IMR-90 (cell line): ENCODE measurements around the gene EVA1A. TPM values are rescaled to one million over a fixed set of nuclear protein-coding genes. Genes with fewer than 3 reads are reported as not detected.

Source experiments
- ATAC-seq: fragments of 200-7000 bp; cut with Tn5 transposase; 2 replicates; pipeline ENCODE4 v1.9.1; 2020; ENCODE audit warnings: low read depth, mild to moderate bottlenecking, moderate library complexity
- BruUV-seq: library from RNA; stranded (reverse); fragments of 400-500 nt; replicated peaks from 2 replicates; lab custom pipeline; 2021; lab: Mats Ljungman, UMichigan
- CTCF ChIA-PET: fragments of 300-600 bp; formaldehyde crosslinking; extraction: SDS; loops from one replicate; lab custom pipeline; 2021; ENCODE audit warnings: antibody characterized with exemption; lab: Yijun Ruan, JAX
- POLR2A ChIA-PET: fragments of 300-600 bp; sonication (Branson Sonifier 250); formaldehyde crosslinking; loops from one replicate; lab custom pipeline; 2022; ENCODE audit warnings: antibody characterized with exemption; ENCODE audit not compliant: unreplicated experiment; lab: Charles Lee
- DNase-seq: peaks from one replicate; pipeline ENCODE4 v3.0.0; 2013
- H2AFZ ChIP-seq: replicated peaks from 2 replicates; pipeline ENCODE3; 2013; ENCODE audit warnings: low read length, mild to moderate bottlenecking; ENCODE audit not compliant: poor library complexity
- H2AK5ac ChIP-seq: 2 replicates; pipeline ENCODE4 v1.6.1; 2013; ENCODE audit warnings: low read depth, low read length, inconsistent platforms
- H2AK9ac ChIP-seq: replicated peaks from 2 replicates; pipeline ENCODE3; 2013; ENCODE audit warnings: mild to moderate bottlenecking, low read depth, low read length, moderate library complexity; ENCODE audit not compliant: poor library complexity
- H2BK120ac ChIP-seq: 2 replicates; pipeline ENCODE4 v1.6.1; 2013; ENCODE audit warnings: low read depth, low read length, inconsistent platforms
- H2BK15ac ChIP-seq: 3 replicates; pipeline ENCODE4 v1.6.1; 2013; ENCODE audit warnings: low read depth, low read length, inconsistent platforms
- H2BK20ac ChIP-seq: 2 replicates; pipeline ENCODE4 v1.6.1; 2013; ENCODE audit warnings: low read depth, mild to moderate bottlenecking, inconsistent platforms, low read length, moderate library complexity
- H2BK5ac ChIP-seq: 2 replicates; pipeline ENCODE4 v1.6.1; 2013; ENCODE audit warnings: mild to moderate bottlenecking, low read depth, low read length, inconsistent platforms; ENCODE audit not compliant: poor library complexity, severe bottlenecking
- H3K14ac ChIP-seq: replicated peaks from 2 replicates; pipeline ENCODE4 v1.6.1; 2013; ENCODE audit warnings: low read depth, low read length, inconsistent platforms
- H3K18ac ChIP-seq: 2 replicates; pipeline ENCODE4 v1.6.1; 2013; ENCODE audit warnings: low read depth, low read length, control low read depth
- H3K23ac ChIP-seq: 2 replicates; pipeline ENCODE4 v1.6.1; 2013; ENCODE audit warnings: low read depth, low read length, inconsistent platforms
- H3K27ac ChIP-seq: 2 replicates; pipeline ENCODE4 v1.5.1; 2013; ENCODE audit warnings: mild to moderate bottlenecking, control low read depth, low read length; ENCODE audit not compliant: insufficient read depth
- H3K27me3 ChIP-seq: 2 replicates; pipeline ENCODE4 v1.6.1; 2013; ENCODE audit warnings: low read length; ENCODE audit not compliant: control insufficient read depth, insufficient read depth
- H3K36me3 ChIP-seq: 2 replicates; pipeline ENCODE4 v1.6.1; 2013; ENCODE audit warnings: low read length, mixed read lengths; ENCODE audit not compliant: control insufficient read depth, insufficient read depth
- H3K4ac ChIP-seq: 2 replicates; pipeline ENCODE4 v1.6.1; 2013; ENCODE audit warnings: low read depth, low read length, inconsistent platforms
- H3K4me1 ChIP-seq: 2 replicates; pipeline ENCODE4 v1.6.1; 2013; ENCODE audit warnings: low read length, mixed read lengths; ENCODE audit not compliant: control insufficient read depth, insufficient read depth
- H3K4me2 ChIP-seq: 2 replicates; pipeline ENCODE4 v1.6.1; 2013; ENCODE audit warnings: low read depth, mild to moderate bottlenecking, control low read depth, low read length, moderate library complexity
- H3K4me3 ChIP-seq: 2 replicates; pipeline ENCODE4 v1.5.1; 2013; ENCODE audit warnings: low read depth, mild to moderate bottlenecking, control low read depth, low read length, moderate library complexity; ENCODE audit not compliant: insufficient read depth
- H3K56ac ChIP-seq: 2 replicates; pipeline ENCODE4 v1.6.1; 2013; ENCODE audit warnings: low read length, inconsistent platforms; ENCODE audit not compliant: insufficient read depth; ENCODE audit errors: extremely low read depth
- H3K79me1 ChIP-seq, 2 experiments: 2 replicates each; pipeline ENCODE4 v1.6.1; 2013; ENCODE audit warnings: low read length in 2 of 2, inconsistent platforms in 1 of 2, low read depth in 1 of 2
- H3K9ac ChIP-seq: 2 replicates; pipeline ENCODE4 v1.6.1; 2013; ENCODE audit warnings: low read depth, low read length, control low read depth
- H3K9me1 ChIP-seq: 2 replicates; pipeline ENCODE4 v1.6.1; 2013; ENCODE audit warnings: low read length, inconsistent platforms; ENCODE audit not compliant: insufficient read depth
- H3K9me3 ChIP-seq: 2 replicates; pipeline ENCODE4 v1.6.1; 2013; ENCODE audit warnings: low read length; ENCODE audit not compliant: control insufficient read depth, insufficient read depth
- H4K20me1 ChIP-seq: 2 replicates; pipeline ENCODE4 v1.6.1; 2013; ENCODE audit warnings: low read length, inconsistent platforms; ENCODE audit not compliant: insufficient read depth
- H4K5ac ChIP-seq: 2 replicates; pipeline ENCODE4 v1.6.1; 2013; ENCODE audit warnings: mild to moderate bottlenecking, low read depth, low read length, control low read depth
- H4K8ac ChIP-seq, 2 experiments: 2 replicates each; pipeline ENCODE4 v1.6.1; 2013; ENCODE audit warnings: low read depth in 2 of 2, low read length in 2 of 2, control low read depth in 1 of 2, inconsistent platforms in 1 of 2
- H4K91ac ChIP-seq: 2 replicates; pipeline ENCODE4 v1.6.1; 2013; ENCODE audit warnings: low read depth, low read length, inconsistent platforms; ENCODE audit not compliant: insufficient read depth
- CTCF ChIP-seq: conservative IDR thresholded peaks from 2 replicates; pipeline ENCODE4 v1.5.1; 2012; ENCODE audit warnings: mild to moderate bottlenecking, low read depth, low read length, improper control_type of control experiment
- MAFK ChIP-seq: IDR thresholded peaks from 2 replicates; pipeline ENCODE4 v1.6.1; 2012; ENCODE audit warnings: low read depth, low read length, improper control_type of control experiment
- MAZ ChIP-seq: IDR thresholded peaks from 2 replicates; pipeline ENCODE4 v1.6.1; 2012; ENCODE audit warnings: low read depth, mild to moderate bottlenecking, low read length, improper control_type of control experiment, moderate library complexity, borderline replicate concordance
- POLR2A ChIP-seq: IDR thresholded peaks from 2 replicates; pipeline ENCODE4 v1.6.1; 2012; ENCODE audit warnings: mild to moderate bottlenecking, low read depth, low read length
- RAD21 ChIP-seq: IDR thresholded peaks from 2 replicates; pipeline ENCODE4 v1.6.1; 2012; ENCODE audit warnings: low read length, improper control_type of control experiment
- SMC3 ChIP-seq: fragments of 150-350 bp; IDR thresholded peaks from 2 replicates; pipeline ENCODE4 v1.6.1; 2016; ENCODE audit warnings: low read depth, mild to moderate bottlenecking, antibody characterized with exemption, low read length, moderate library complexity
- USF2 ChIP-seq: fragments of 150-350 bp; IDR thresholded peaks from 2 replicates; pipeline ENCODE4 v1.6.1; 2017; ENCODE audit warnings: mild to moderate bottlenecking, antibody characterized with exemption, low read length, low read depth
- WGBS, 2 experiments: methylation state at CpG; one replicate each; pipeline versions ENCODE4 v1.1.5 to v1.1.7; 2013; ENCODE audit warnings: missing lambda C conversion rate in 2 of 2; ENCODE audit not compliant: insufficient read length in 1 of 2; ENCODE audit errors: extremely low coverage in 2 of 2; 5-methylcytosine and 5-hydroxymethylcytosine counted together
- dilution Hi-C: fragments of 300-500 bp; cut with HindIII; formaldehyde crosslinking; loops from one replicate; pipeline ENCODE4 v1.14.3; 2018; ENCODE audit warnings: low sequenced_read_pairs; ENCODE audit not compliant: unreplicated experiment
- in situ Hi-C: fragments of 300-500 bp; cut with MboI; formaldehyde crosslinking; loops from 3 replicates; pipeline ENCODE4 v1.14.3; 2019; ENCODE audit warnings: low sequenced_read_pairs, inconsistent platforms, mixed read lengths
- intact Hi-C: fragments of 100-400 bp; cut with micrococcal nuclease; formaldehyde crosslinking; loops from 2 replicates; pipeline ENCODE4 v1.10.0; 2022
- polyA plus RNA-seq, 3 experiments: library from polyadenylated mRNA; depleted of rRNA; stranded (reverse); fragments of >200 nt; gene quantifications; 2 replicates each; pipeline ENCODE4 v1.2.3, GENCODE V29; 2012; ENCODE audit warnings: low replicate concordance in 1 of 3
- total RNA-seq: library from RNA; depleted of rRNA; stranded (reverse); fragments of >200 nt; gene quantifications from 2 replicates; pipeline ENCODE4 v1.2.3, GENCODE V29; 2012
- TF ChIP-seq, protein P1 (sequence below): fragments of 150-350 bp; IDR thresholded peaks from 2 replicates; pipeline ENCODE4 v1.6.1; 2016; ENCODE audit warnings: low read depth, mild to moderate bottlenecking, low read length, moderate library complexity, borderline replicate concordance

The EVA1A gene
- total and polyA plus RNA-seq, 2 of the 4 experiments (the other 2 are of a cell fraction): 54.5 to 93.7 TPM

DNA sequence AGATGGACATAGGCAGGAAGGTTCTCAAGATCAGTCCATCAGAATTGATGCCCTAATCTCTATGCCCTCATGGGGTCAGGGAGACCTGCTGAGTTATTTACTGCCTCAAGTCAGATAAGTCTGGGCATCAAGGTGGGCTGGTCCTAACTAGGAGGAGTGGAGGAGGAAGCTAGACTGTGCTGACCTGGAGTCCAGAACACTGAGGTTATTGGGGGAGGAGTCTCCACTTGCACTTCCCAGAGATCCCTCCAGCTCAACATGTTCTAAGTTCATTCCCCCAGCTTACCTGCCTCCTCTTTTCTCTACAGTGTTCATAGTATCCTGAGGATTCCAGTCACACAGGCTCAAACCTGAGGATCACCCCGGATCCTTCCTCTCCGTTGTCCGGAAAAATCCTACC is 19.3 kb downstream of the EVA1A start:
- Histone ChIP-seq H2BK20ac (no peak overlapping the region), H2BK120ac (no peak overlapping the region), H2AK5ac (no peak overlapping the region), H3K9me1 (peaks cover 29% of the 10 kb centered on the region), H4K91ac (no peak overlapping the region), H3K14ac (no peak overlapping the region), H2AK9ac (peak overlapping the region; percentile 9), H2AFZ (no peak overlapping the region), H4K8ac (no peak overlapping the region), H3K36me3 (peaks cover 11% of the 10 kb centered on the region), H3K23ac (no peak overlapping the region), H3K4me2 (no peak overlapping the region), H3K4ac (no peak overlapping the region), H3K79me1 (peaks cover 49 to 78% of the 10 kb centered on the region in 2 experiments), H3K27ac (no peak overlapping the region), H3K9me3 (no peaks in the 10 kb centered on the region), H2BK5ac (no peak overlapping the region), H4K5ac (no peak overlapping the region), H3K56ac (no peak overlapping the region), H4K20me1 (peaks cover 35% of the 10 kb centered on the region), H3K4me3 (no peak overlapping the region), H2BK15ac (no peak overlapping the region), H3K4me1 (peaks cover 5% of the 10 kb centered on the region; the same call in 1 of the 2 replicates), H3K27me3 (no peaks in the 10 kb centered on the region), H3K18ac (no peak overlapping the region), H3K9ac (no peak overlapping the region)
- in situ Hi-C loops (no loop called here), intact Hi-C loops (no loop called here), dilution Hi-C loops (no loop called here)
- TF ChIP-seq, protein P1, sequence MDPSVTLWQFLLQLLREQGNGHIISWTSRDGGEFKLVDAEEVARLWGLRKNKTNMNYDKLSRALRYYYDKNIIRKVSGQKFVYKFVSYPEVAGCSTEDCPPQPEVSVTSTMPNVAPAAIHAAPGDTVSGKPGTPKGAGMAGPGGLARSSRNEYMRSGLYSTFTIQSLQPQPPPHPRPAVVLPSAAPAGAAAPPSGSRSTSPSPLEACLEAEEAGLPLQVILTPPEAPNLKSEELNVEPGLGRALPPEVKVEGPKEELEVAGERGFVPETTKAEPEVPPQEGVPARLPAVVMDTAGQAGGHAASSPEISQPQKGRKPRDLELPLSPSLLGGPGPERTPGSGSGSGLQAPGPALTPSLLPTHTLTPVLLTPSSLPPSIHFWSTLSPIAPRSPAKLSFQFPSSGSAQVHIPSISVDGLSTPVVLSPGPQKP: no peak
- TF ChIP-seq USF2 (no peak), MAFK (no peak), RAD21 (no peak), MAZ (no peak), CTCF (no peak), POLR2A (no peak), SMC3 (no peak)
- ATAC-seq (no peak), DNase-seq (no peak)
- ChIA-PET POLR2A (no interaction called here), CTCF (no interaction called here)
- WGBS, 2 experiments: 100% methylated on average over 1 of the region's 3 CpGs; no CpG with 5 or more reads in 1 of the 2 experiments
- no TSS peak for BruUV-seq
